ENCODE data around the gene OR5B21.

OR5B21 gene

GRCh38 chr11:58509748-58510147, 1.8 kb upstream of the OR5B21 start:
- Histone ChIP-seq H3K4me1 (ENCODE audit: control insufficient read depth, insufficient read depth, low read length) (peaks cover 3% of the 10 kb centered on the region), H3K27me3 (replicated peaks; ENCODE audit: control insufficient read depth, insufficient read depth, low read length) (no peaks in the 10 kb centered on the region), H3K9ac (ENCODE audit: low read length) (no peak overlapping the region), H3K9me3 (ENCODE audit: control insufficient read depth, low read length) (no peaks in the 10 kb centered on the region), H3K4me3 (ENCODE audit: low read length) (no peak overlapping the region), H3K36me3 (ENCODE audit: control insufficient read depth, insufficient read depth, low read length, severe bottlenecking) (no peaks in the 10 kb centered on the region)
- no peak for DNase-seq (ENCODE audit: low read depth)

GRCh38 chr11:58508814-58509213, 909 bp upstream of the OR5B21 start:
- no peak overlapping the region for H3K9ac ChIP-seq (ENCODE audit: low read length)
- H3K36me3 ChIP-seq (ENCODE audit: control insufficient read depth, insufficient read depth, low read length, severe bottlenecking): no peaks in the 10 kb centered on the region
- DNase-seq (ENCODE audit: low read depth): no peak
- H3K9me3 ChIP-seq (ENCODE audit: control insufficient read depth, low read length): no peaks in the 10 kb centered on the region
- H3K4me1 ChIP-seq (ENCODE audit: control insufficient read depth, insufficient read depth, low read length): peaks cover 3% of the 10 kb centered on the region
- H3K27me3 ChIP-seq (replicated peaks; ENCODE audit: control insufficient read depth, insufficient read depth, low read length): no peaks in the 10 kb centered on the region
- H3K4me3 ChIP-seq (ENCODE audit: low read length): no peak overlapping the region

- Histone ChIP-seq H3K4me3 (ENCODE audit: low read length) (no peak overlapping the region), H3K4me1 (ENCODE audit: control insufficient read depth, insufficient read depth, low read length) (no peaks in the 10 kb centered on the region)
- DNase-seq (ENCODE audit: low read depth): no peak
Observed at GRCh38 chr11:58507355-58507754, 550 bp downstream of the OR5B21 start.

GRCh38 chr11:58506935-58507334, 970 bp downstream of the OR5B21 start:
- Histone ChIP-seq H3K4me1 (ENCODE audit: control insufficient read depth, insufficient read depth, low read length) (no peaks in the 10 kb centered on the region), H3K9ac (ENCODE audit: low read length) (no peak overlapping the region), H3K27me3 (replicated peaks; ENCODE audit: control insufficient read depth, insufficient read depth, low read length) (no peaks in the 10 kb centered on the region), H3K36me3 (ENCODE audit: control insufficient read depth, insufficient read depth, low read length, severe bottlenecking) (no peaks in the 10 kb centered on the region), H3K9me3 (ENCODE audit: control insufficient read depth, low read length) (no peaks in the 10 kb centered on the region), H3K4me3 (ENCODE audit: low read length) (no peak overlapping the region)
- no peak for DNase-seq (ENCODE audit: low read depth)

More at GRCh38 chr11:58507355-58507754, 550 bp downstream of the OR5B21 start:
- H3K9ac ChIP-seq (ENCODE audit: low read length): no peak overlapping the region
- no peaks in the 10 kb centered on the region for H3K27me3 ChIP-seq (replicated peaks; ENCODE audit: control insufficient read depth, insufficient read depth, low read length)
- H3K9me3 ChIP-seq (ENCODE audit: control insufficient read depth, low read length): no peaks in the 10 kb centered on the region
- no peaks in the 10 kb centered on the region for H3K36me3 ChIP-seq (ENCODE audit: control insufficient read depth, insufficient read depth, low read length, severe bottlenecking)

GRCh38 chr11:58505849-58506248, 2.1 kb downstream of the OR5B21 start:
- no peak for DNase-seq (ENCODE audit: low read depth)
- H3K4me1 ChIP-seq (ENCODE audit: control insufficient read depth, insufficient read depth, low read length): no peaks in the 10 kb centered on the region
- no peak overlapping the region for H3K9ac ChIP-seq (ENCODE audit: low read length)
- no peaks in the 10 kb centered on the region for H3K27me3 ChIP-seq (replicated peaks; ENCODE audit: control insufficient read depth, insufficient read depth, low read length)
- no peaks in the 10 kb centered on the region for H3K36me3 ChIP-seq (ENCODE audit: control insufficient read depth, insufficient read depth, low read length, severe bottlenecking)
- H3K4me3 ChIP-seq (ENCODE audit: low read length): no peak overlapping the region
- no peaks in the 10 kb centered on the region for H3K9me3 ChIP-seq (ENCODE audit: control insufficient read depth, low read length)

DNA sequence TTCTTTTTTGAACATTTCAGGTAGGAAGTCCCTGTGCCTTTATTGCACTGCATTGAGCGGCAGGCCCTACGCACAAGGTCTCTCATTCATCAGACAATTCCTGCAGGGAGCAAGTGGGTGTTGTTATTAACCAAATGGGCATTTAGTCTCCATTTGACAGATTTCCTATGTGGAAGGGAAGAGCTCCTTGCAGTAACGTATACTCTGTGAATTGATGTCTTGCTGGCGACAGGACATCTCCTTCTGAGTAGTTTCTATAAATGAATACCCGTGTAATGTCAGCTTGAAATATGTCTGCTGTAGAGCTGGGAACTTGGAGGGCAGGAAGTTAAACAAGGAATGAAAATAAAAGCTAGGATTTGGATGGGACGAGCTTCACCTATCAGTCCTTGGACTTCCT, 3.7 kb downstream of the OR5B21 start:
- H3K36me3 ChIP-seq (ENCODE audit: control insufficient read depth, insufficient read depth, low read length, severe bottlenecking): no peaks in the 10 kb centered on the region
- DNase-seq (ENCODE audit: low read depth): no peak
- no peaks in the 10 kb centered on the region for H3K27me3 ChIP-seq (replicated peaks; ENCODE audit: control insufficient read depth, insufficient read depth, low read length)
- H3K4me3 ChIP-seq (ENCODE audit: low read length): no peak overlapping the region
- no peaks in the 10 kb centered on the region for H3K4me1 ChIP-seq (ENCODE audit: control insufficient read depth, insufficient read depth, low read length)
- H3K9me3 ChIP-seq (ENCODE audit: control insufficient read depth, low read length): no peaks in the 10 kb centered on the region
- H3K9ac ChIP-seq (ENCODE audit: low read length): no peak overlapping the region

DNA sequence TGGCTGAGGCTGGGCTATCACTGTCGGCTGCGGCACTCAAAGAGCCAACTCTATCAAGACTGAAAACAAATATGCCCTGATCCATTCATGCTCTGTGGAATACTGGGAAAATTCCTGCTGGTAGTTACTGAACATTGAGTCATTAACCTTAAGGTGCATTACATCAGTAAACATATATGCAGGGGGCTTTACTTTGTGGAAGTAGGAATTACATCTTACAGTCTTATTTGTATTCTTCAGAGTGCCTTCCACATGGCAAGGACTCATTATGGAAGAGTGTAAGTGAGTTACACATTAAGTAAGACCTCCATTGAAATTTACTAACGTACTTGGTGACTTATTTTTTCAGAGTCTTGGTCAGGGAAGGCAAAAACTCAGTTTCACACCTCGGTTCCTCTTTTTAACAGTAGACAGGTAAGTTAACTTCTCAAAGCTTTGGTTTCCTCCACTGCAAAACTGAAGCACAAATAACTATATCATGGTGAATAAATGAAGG, 4.5 kb downstream of the OR5B21 start:
- Histone ChIP-seq H3K9ac (ENCODE audit: low read length) (no peak overlapping the region), H3K4me1 (ENCODE audit: control insufficient read depth, insufficient read depth, low read length) (no peaks in the 10 kb centered on the region), H3K27me3 (replicated peaks; ENCODE audit: control insufficient read depth, insufficient read depth, low read length) (no peaks in the 10 kb centered on the region), H3K9me3 (ENCODE audit: control insufficient read depth, low read length) (no peaks in the 10 kb centered on the region), H3K4me3 (ENCODE audit: low read length) (no peak overlapping the region), H3K36me3 (ENCODE audit: control insufficient read depth, insufficient read depth, low read length, severe bottlenecking) (no peaks in the 10 kb centered on the region)
- DNase-seq (ENCODE audit: low read depth): no peak

- Histone ChIP-seq H3K9me3 (ENCODE audit: control insufficient read depth, low read length) (no peaks in the 10 kb centered on the region), H3K36me3 (ENCODE audit: control insufficient read depth, insufficient read depth, low read length, severe bottlenecking) (no peaks in the 10 kb centered on the region), H3K4me1 (ENCODE audit: control insufficient read depth, insufficient read depth, low read length) (no peaks in the 10 kb centered on the region), H3K4me3 (ENCODE audit: low read length) (no peak overlapping the region), H3K27me3 (replicated peaks; ENCODE audit: control insufficient read depth, insufficient read depth, low read length) (no peaks in the 10 kb centered on the region), H3K9ac (ENCODE audit: low read length) (no peak overlapping the region)
- DNase-seq (ENCODE audit: low read depth): no peak
Observed at GRCh38 chr11:58502004-58502403, 5.9 kb downstream of the OR5B21 start.

- Histone ChIP-seq H3K9ac (ENCODE audit: low read length) (no peak overlapping the region), H3K9me3 (ENCODE audit: control insufficient read depth, low read length) (no peaks in the 10 kb centered on the region), H3K36me3 (ENCODE audit: control insufficient read depth, insufficient read depth, low read length, severe bottlenecking) (no peaks in the 10 kb centered on the region), H3K27me3 (replicated peaks; ENCODE audit: control insufficient read depth, insufficient read depth, low read length) (no peaks in the 10 kb centered on the region), H3K4me1 (ENCODE audit: control insufficient read depth, insufficient read depth, low read length) (peaks cover 11% of the 10 kb centered on the region), H3K4me3 (ENCODE audit: low read length) (no peak overlapping the region)
- DNase-seq (ENCODE audit: low read depth): no peak
Observed at GRCh38 chr11:58498464-58498863, 9.4 kb downstream of the OR5B21 start.

DNA sequence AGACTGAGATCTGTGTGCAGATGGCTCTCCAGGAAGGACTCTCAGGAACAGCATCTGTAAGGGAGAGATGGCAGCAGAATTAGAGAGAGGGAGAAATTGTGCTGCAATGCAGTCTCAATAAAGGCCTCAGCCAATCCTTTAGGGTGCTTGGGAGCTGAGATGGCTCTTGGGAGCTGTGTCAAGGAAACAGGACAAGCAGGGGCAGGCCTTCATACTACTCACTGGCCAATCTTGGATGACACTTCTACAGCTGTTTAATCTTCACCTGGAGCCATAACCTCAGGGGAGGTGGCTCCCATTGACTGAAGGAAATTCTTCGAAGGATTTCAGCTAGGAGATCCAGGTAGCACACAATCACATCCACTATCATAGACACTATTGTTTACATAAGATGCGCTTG, 10.0 kb downstream of the OR5B21 start:
- no peak overlapping the region for H3K9ac ChIP-seq (ENCODE audit: low read length)
- no peak overlapping the region for H3K4me3 ChIP-seq (ENCODE audit: low read length)
- peaks cover 12% of the 10 kb centered on the region for H3K4me1 ChIP-seq (ENCODE audit: control insufficient read depth, insufficient read depth, low read length)
- no peaks in the 10 kb centered on the region for H3K9me3 ChIP-seq (ENCODE audit: control insufficient read depth, low read length)
- no peak for DNase-seq (ENCODE audit: low read depth)
- no peaks in the 10 kb centered on the region for H3K36me3 ChIP-seq (ENCODE audit: control insufficient read depth, insufficient read depth, low read length, severe bottlenecking)
- H3K27me3 ChIP-seq (replicated peaks; ENCODE audit: control insufficient read depth, insufficient read depth, low read length): no peaks in the 10 kb centered on the region

- H3K4me3 ChIP-seq (ENCODE audit: low read length): no peak overlapping the region
- H3K36me3 ChIP-seq (ENCODE audit: control insufficient read depth, insufficient read depth, low read length, severe bottlenecking): no peaks in the 10 kb centered on the region
- DNase-seq (ENCODE audit: low read depth): no peak
- peaks cover 12% of the 10 kb centered on the region for H3K4me1 ChIP-seq (ENCODE audit: control insufficient read depth, insufficient read depth, low read length)
- H3K27me3 ChIP-seq (replicated peaks; ENCODE audit: control insufficient read depth, insufficient read depth, low read length): no peaks in the 10 kb centered on the region
- H3K9me3 ChIP-seq (ENCODE audit: control insufficient read depth, low read length): no peaks in the 10 kb centered on the region
- no peak overlapping the region for H3K9ac ChIP-seq (ENCODE audit: low read length)
Observed at GRCh38 chr11:58495906-58496305, 12.0 kb downstream of the OR5B21 start.

DNA sequence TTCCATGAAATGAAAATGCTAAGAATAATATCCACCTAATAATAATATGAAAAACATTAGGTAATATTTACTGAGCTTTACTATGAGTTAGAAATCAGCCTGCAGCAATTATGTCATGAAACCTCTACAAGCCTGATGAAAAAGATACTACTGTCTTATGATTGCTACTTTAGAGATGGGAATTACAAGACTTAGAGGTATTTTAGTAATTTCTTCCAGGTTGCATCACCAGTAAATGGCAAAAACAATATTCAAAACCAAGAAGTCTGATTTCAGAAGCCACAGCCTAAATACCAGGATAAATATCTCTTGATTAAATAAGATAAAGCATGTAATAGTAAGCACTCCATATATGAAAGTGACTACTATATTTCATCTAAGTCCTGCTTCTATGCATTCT, 13.8 kb downstream of the OR5B21 start:
- no peak overlapping the region for H3K9ac ChIP-seq (ENCODE audit: low read length)
- no peak overlapping the region for H3K4me3 ChIP-seq (ENCODE audit: low read length)
- no peaks in the 10 kb centered on the region for H3K27me3 ChIP-seq (replicated peaks; ENCODE audit: control insufficient read depth, insufficient read depth, low read length)
- H3K9me3 ChIP-seq (ENCODE audit: control insufficient read depth, low read length): no peaks in the 10 kb centered on the region
- no peak for DNase-seq (ENCODE audit: low read depth)
- H3K4me1 ChIP-seq (ENCODE audit: control insufficient read depth, insufficient read depth, low read length): peaks cover 12% of the 10 kb centered on the region
- no peaks in the 10 kb centered on the region for H3K36me3 ChIP-seq (ENCODE audit: control insufficient read depth, insufficient read depth, low read length, severe bottlenecking)
